Astrocyte of the spinal cord (primary cell): ENCODE data around the gene TNFSF12.
A peak's percentile ranks its signal among the peaks of the same experiment; 100 is the strongest.

Experiments used
- DNase-seq: peaks from one replicate; pipeline ENCODE4 v3.0.0; 2011; ENCODE audit warnings: low read depth, low spot score
- H3K4me3 ChIP-seq: 2 replicates; pipeline ENCODE4 v1.5.1; 2011; ENCODE audit warnings: low read depth, mild to moderate bottlenecking, low read length, moderate library complexity
- in situ Hi-C: cut with HindIII; loops from 2 replicates; pipeline ENCODE4 v1.10.0; 2017; ENCODE audit warnings: low sequenced_read_pairs
- TF ChIP-seq, protein P1 (sequence below): IDR thresholded peaks from 2 replicates; pipeline ENCODE4 v1.5.1; 2012; ENCODE audit warnings: low read depth, mild to moderate bottlenecking, low read length, inconsistent platforms

TNFSF12 gene

DNA sequence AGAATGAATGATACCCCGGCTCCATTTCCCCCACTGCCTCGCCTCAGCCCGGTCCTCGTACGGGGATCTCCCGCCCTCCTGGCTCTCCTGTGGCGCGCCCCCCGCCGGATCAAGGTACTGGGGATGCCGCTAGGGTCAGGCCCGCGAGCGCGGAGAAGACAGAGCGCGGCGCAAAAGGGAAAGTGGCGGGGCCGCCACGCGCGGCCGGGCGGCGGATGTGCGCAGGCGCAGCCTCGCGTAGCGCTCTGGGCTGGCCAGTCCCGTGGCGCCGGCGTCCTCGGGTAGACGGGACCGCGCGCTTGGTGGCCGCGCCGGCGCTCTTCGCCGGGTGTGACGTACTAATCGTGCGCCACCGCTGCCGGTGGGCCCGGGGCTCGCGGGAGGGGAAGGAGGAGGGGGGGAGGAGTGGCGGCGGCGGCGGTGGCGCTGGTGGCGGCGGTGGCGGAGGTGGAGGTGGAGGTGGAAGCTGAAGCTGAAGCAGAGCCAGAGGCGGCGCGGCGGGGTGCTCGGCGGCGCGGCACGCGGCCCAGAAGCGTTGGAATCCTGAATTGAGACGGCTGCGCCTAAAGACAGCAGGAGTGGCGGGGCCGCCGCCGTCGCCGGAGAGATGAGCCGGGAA, 12.8 kb downstream of the TNFSF12 start, which contains the start of gene SENP3:
Gene SENP3 (plus strand): TSS at position 331 of the 619 bp plus-strand sequence. CDS start 1,158 bp downstream, outside the sequence.
- in situ Hi-C loops, result no loop called here
- H3K4me3 ChIP-seq, result peak within 1 kb of the TSS; percentile 85
- TF ChIP-seq, protein P1, sequence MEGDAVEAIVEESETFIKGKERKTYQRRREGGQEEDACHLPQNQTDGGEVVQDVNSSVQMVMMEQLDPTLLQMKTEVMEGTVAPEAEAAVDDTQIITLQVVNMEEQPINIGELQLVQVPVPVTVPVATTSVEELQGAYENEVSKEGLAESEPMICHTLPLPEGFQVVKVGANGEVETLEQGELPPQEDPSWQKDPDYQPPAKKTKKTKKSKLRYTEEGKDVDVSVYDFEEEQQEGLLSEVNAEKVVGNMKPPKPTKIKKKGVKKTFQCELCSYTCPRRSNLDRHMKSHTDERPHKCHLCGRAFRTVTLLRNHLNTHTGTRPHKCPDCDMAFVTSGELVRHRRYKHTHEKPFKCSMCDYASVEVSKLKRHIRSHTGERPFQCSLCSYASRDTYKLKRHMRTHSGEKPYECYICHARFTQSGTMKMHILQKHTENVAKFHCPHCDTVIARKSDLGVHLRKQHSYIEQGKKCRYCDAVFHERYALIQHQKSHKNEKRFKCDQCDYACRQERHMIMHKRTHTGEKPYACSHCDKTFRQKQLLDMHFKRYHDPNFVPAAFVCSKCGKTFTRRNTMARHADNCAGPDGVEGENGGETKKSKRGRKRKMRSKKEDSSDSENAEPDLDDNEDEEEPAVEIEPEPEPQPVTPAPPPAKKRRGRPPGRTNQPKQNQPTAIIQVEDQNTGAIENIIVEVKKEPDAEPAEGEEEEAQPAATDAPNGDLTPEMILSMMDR, result no peak
- DNase-seq, result peak; percentile 88

DNA sequence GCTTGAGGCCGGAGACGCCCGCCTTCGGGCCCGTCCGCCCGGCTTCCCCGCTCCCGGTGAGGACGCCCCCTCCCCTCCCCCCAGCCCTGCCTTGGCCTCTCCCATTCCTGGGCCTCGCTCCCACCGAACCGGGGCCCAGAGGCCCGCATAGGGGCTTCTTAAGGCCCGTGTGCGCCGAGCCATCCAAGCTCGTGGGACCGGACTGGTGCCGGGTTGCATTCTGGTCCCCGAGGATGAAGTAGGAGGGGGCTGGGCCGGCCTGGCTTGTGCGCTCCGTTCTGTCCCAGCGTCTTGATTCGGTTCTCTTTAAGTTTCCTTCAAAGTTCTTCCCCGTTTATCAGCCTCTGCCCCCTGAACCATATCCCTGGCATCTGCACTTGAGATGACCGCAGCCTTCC, 13.3 kb downstream of the TNFSF12 start:
- H3K4me3 ChIP-seq, result peak overlapping the region; percentile 85
- TF ChIP-seq, protein P1, result no peak
- in situ Hi-C loops, result no loop called here
- no peak for DNase-seq

DNA sequence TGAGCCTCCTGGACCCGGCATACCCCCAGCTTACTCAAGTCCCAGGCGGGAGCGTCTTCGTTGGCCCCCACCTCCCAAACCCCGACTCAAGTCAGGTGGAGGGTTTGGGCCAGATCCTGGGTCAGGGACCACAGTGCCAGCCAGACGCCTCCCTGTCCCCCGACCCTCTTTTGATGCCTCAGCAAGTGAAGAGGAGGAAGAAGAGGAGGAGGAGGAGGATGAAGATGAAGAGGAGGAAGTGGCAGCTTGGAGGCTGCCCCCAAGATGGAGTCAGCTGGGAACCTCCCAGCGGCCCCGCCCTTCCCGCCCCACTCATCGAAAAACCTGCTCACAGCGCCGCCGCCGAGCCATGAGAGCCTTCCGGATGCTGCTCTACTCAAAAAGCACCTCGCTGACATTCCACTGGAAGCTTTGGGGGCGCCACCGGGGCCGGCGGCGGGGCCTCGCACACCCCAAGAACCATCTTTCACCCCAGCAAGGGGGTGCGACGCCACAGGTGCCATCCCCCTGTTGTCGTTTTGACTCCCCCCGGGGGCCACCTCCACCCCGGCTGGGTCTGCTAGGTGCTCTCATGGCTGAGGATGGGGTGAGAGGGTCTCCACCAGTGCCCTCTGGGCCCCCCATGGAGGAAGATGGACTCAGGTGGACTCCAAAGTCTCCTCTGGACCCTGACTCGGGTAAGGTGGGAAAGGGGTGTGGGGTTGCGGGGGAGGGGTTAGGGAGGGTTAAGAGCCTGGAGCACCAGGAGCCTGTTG, 14.4 kb downstream of the TNFSF12 start:
- DNase-seq, result no peak
- TF ChIP-seq, protein P1, result no peak
- in situ Hi-C loops, result no loop called here
- no peak overlapping the region for H3K4me3 ChIP-seq

DNA sequence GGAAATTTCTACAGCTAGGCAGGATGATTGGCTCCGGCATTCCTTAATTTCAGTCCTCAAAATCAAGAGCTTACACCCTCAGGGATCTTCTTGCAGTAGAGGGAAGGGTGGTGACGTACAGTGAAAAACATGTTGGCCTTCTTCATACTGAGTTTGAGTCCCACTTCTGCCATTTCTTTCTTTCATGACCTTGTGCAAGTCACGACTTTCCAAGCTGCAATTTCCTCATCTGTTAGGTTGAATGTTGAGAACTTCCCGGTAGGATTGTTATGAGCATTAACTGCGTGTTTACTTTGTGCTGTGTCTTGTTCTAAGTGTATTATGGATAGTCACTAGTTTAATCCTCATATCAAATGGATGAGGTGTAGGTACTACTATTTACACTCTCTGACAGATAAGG, 20.7 kb downstream of the TNFSF12 start:
- in situ Hi-C loops, result no loop called here

DNA sequence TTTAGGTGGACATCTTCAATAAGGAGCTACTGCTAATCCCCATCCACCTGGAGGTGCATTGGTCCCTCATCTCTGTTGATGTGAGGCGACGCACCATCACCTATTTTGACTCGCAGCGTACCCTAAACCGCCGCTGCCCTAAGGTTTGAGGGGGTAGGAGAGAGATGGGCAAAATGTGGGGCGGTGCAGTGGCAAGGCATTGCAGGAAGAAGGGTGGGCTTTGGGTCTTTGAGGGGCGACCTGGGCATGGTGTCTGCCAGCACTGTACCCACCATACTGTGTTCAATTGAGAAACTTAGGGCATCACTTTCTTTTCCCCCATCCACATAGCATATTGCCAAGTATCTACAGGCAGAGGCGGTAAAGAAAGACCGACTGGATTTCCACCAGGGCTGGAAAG, 21.5 kb downstream of the TNFSF12 start:
- in situ Hi-C loops, result no loop called here
- no peak for DNase-seq
- TF ChIP-seq, protein P1, result no peak
- no peak overlapping the region for H3K4me3 ChIP-seq

More for the DNA sequence above, 20.7 kb downstream of the TNFSF12 start:
- TF ChIP-seq, protein P1, result no peak
- DNase-seq, result no peak
- H3K4me3 ChIP-seq, result no peak overlapping the region

DNA sequence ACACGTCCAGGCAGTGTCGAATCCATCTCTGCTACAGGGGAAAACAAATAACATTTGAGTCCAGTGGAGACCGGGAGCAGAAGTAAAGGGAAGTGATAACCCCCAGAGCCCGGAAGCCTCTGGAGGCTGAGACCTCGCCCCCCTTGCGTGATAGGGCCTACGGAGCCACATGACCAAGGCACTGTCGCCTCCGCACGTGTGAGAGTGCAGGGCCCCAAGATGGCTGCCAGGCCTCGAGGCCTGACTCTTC, 23.4 kb downstream of the TNFSF12 start:
- TF ChIP-seq, protein P1, result no peak
- peak overlapping the region; percentile 53 for H3K4me3 ChIP-seq
- in situ Hi-C loops, result no loop called here
- no peak for DNase-seq
